ENCODE measurements around the gene MROH2B.

The MROH2B gene

GRCh38 chr5:41071242-41071641 lies at the start of gene MROH2B:
Gene MROH2B, minus strand, starts transcription at chr5:41071342. Its CDS starts 490 bp downstream, at chr5:41070852.
- Histone ChIP-seq H3K4me1 (ENCODE audit: control insufficient read depth, low read depth, low read length) (peaks cover 3% of the 10 kb centered on the region), H3K36me3 (ENCODE audit: control insufficient read depth, low read depth, low read length) (no peaks in the 10 kb centered on the region), H3K27me3 (ENCODE audit: control insufficient read depth, insufficient read depth, low read length) (no peaks in the 10 kb centered on the region), H3K27ac (ENCODE audit: low read length) (no peak within 1 kb of the TSS), H3K4me3 (ENCODE audit: low read length) (no peak within 1 kb of the TSS), H3K9ac (ENCODE audit: low read length) (no peak within 1 kb of the TSS), H3K9me3 (ENCODE audit: control insufficient read depth, low read depth, low read length) (no peaks in the 10 kb centered on the region)

- H3K27ac ChIP-seq (ENCODE audit: low read length): no peak overlapping the region
- no peaks in the 10 kb centered on the region for H3K36me3 ChIP-seq (ENCODE audit: control insufficient read depth, low read depth, low read length)
- no peaks in the 10 kb centered on the region for H3K9me3 ChIP-seq (ENCODE audit: control insufficient read depth, low read depth, low read length)
- no peaks in the 10 kb centered on the region for H3K4me1 ChIP-seq (ENCODE audit: control insufficient read depth, low read depth, low read length)
- H3K4me3 ChIP-seq (ENCODE audit: low read length): no peak overlapping the region
- H3K9ac ChIP-seq (ENCODE audit: low read length): no peak overlapping the region
- H3K27me3 ChIP-seq (ENCODE audit: control insufficient read depth, insufficient read depth, low read length): no peaks in the 10 kb centered on the region
Measured at GRCh38 chr5:41120600-41120999, 49.5 kb upstream of the MROH2B start.

- no peaks in the 10 kb centered on the region for H3K27me3 ChIP-seq (ENCODE audit: control insufficient read depth, insufficient read depth, low read length)
- no peak overlapping the region for H3K9ac ChIP-seq (ENCODE audit: low read length)
- no peak overlapping the region for H3K4me3 ChIP-seq (ENCODE audit: low read length)
- no peaks in the 10 kb centered on the region for H3K9me3 ChIP-seq (ENCODE audit: control insufficient read depth, low read depth, low read length)
- no peaks in the 10 kb centered on the region for H3K36me3 ChIP-seq (ENCODE audit: control insufficient read depth, low read depth, low read length)
- no peaks in the 10 kb centered on the region for H3K4me1 ChIP-seq (ENCODE audit: control insufficient read depth, low read depth, low read length)
- H3K27ac ChIP-seq (ENCODE audit: low read length): no peak overlapping the region
Measured at GRCh38 chr5:41118177-41118576, 47.0 kb upstream of the MROH2B start.

GRCh38 chr5:41115281-41115680 lies 44.1 kb upstream of the MROH2B start:
- Histone ChIP-seq H3K4me1 (ENCODE audit: control insufficient read depth, low read depth, low read length) (no peaks in the 10 kb centered on the region), H3K4me3 (ENCODE audit: low read length) (no peak overlapping the region), H3K9ac (ENCODE audit: low read length) (no peak overlapping the region), H3K9me3 (ENCODE audit: control insufficient read depth, low read depth, low read length) (no peaks in the 10 kb centered on the region), H3K27me3 (ENCODE audit: control insufficient read depth, insufficient read depth, low read length) (no peaks in the 10 kb centered on the region), H3K36me3 (ENCODE audit: control insufficient read depth, low read depth, low read length) (no peaks in the 10 kb centered on the region), H3K27ac (ENCODE audit: low read length) (no peak overlapping the region)

GRCh38 chr5:41112486-41113455 lies 41.6 kb upstream of the MROH2B start:
- Histone ChIP-seq H3K4me3 (ENCODE audit: low read length) (no peak overlapping the region), H3K27ac (ENCODE audit: low read length) (no peak overlapping the region), H3K9me3 (ENCODE audit: control insufficient read depth, low read depth, low read length) (no peaks in the 10 kb centered on the region), H3K27me3 (ENCODE audit: control insufficient read depth, insufficient read depth, low read length) (no peaks in the 10 kb centered on the region), H3K4me1 (ENCODE audit: control insufficient read depth, low read depth, low read length) (no peaks in the 10 kb centered on the region), H3K9ac (ENCODE audit: low read length) (no peak overlapping the region), H3K36me3 (ENCODE audit: control insufficient read depth, low read depth, low read length) (no peaks in the 10 kb centered on the region)

- H3K4me3 ChIP-seq (ENCODE audit: low read length): no peak overlapping the region
- H3K9me3 ChIP-seq (ENCODE audit: control insufficient read depth, low read depth, low read length): no peaks in the 10 kb centered on the region
- no peak overlapping the region for H3K27ac ChIP-seq (ENCODE audit: low read length)
- H3K36me3 ChIP-seq (ENCODE audit: control insufficient read depth, low read depth, low read length): no peaks in the 10 kb centered on the region
- H3K27me3 ChIP-seq (ENCODE audit: control insufficient read depth, insufficient read depth, low read length): no peaks in the 10 kb centered on the region
- no peak overlapping the region for H3K9ac ChIP-seq (ENCODE audit: low read length)
- H3K4me1 ChIP-seq (ENCODE audit: control insufficient read depth, low read depth, low read length): no peaks in the 10 kb centered on the region
Measured at GRCh38 chr5:41109186-41109585, 38.0 kb upstream of the MROH2B start.

- Histone ChIP-seq H3K4me1 (ENCODE audit: control insufficient read depth, low read depth, low read length) (no peaks in the 10 kb centered on the region), H3K27ac (ENCODE audit: low read length) (no peak overlapping the region), H3K36me3 (ENCODE audit: control insufficient read depth, low read depth, low read length) (no peaks in the 10 kb centered on the region), H3K9me3 (ENCODE audit: control insufficient read depth, low read depth, low read length) (no peaks in the 10 kb centered on the region), H3K4me3 (ENCODE audit: low read length) (no peak overlapping the region), H3K27me3 (ENCODE audit: control insufficient read depth, insufficient read depth, low read length) (no peaks in the 10 kb centered on the region), H3K9ac (ENCODE audit: low read length) (no peak overlapping the region)
Measured at GRCh38 chr5:41102341-41102740, 31.2 kb upstream of the MROH2B start.

GRCh38 chr5:41097642-41098041 lies 26.5 kb upstream of the MROH2B start:
- H3K9ac ChIP-seq (ENCODE audit: low read length): no peak overlapping the region
- H3K27ac ChIP-seq (ENCODE audit: low read length): no peak overlapping the region
- H3K4me3 ChIP-seq (ENCODE audit: low read length): no peak overlapping the region
- no peaks in the 10 kb centered on the region for H3K4me1 ChIP-seq (ENCODE audit: control insufficient read depth, low read depth, low read length)
- H3K9me3 ChIP-seq (ENCODE audit: control insufficient read depth, low read depth, low read length): no peaks in the 10 kb centered on the region
- no peaks in the 10 kb centered on the region for H3K27me3 ChIP-seq (ENCODE audit: control insufficient read depth, insufficient read depth, low read length)
- no peaks in the 10 kb centered on the region for H3K36me3 ChIP-seq (ENCODE audit: control insufficient read depth, low read depth, low read length)

GRCh38 chr5:41095324-41096101 lies 24.4 kb upstream of the MROH2B start:
- Histone ChIP-seq H3K27me3 (ENCODE audit: control insufficient read depth, insufficient read depth, low read length) (no peaks in the 10 kb centered on the region), H3K9me3 (ENCODE audit: control insufficient read depth, low read depth, low read length) (no peaks in the 10 kb centered on the region), H3K9ac (ENCODE audit: low read length) (no peak overlapping the region), H3K27ac (ENCODE audit: low read length) (no peak overlapping the region), H3K4me1 (ENCODE audit: control insufficient read depth, low read depth, low read length) (no peaks in the 10 kb centered on the region), H3K36me3 (ENCODE audit: control insufficient read depth, low read depth, low read length) (no peaks in the 10 kb centered on the region), H3K4me3 (ENCODE audit: low read length) (no peak overlapping the region)

- Histone ChIP-seq H3K27me3 (ENCODE audit: control insufficient read depth, insufficient read depth, low read length) (no peaks in the 10 kb centered on the region), H3K9me3 (ENCODE audit: control insufficient read depth, low read depth, low read length) (no peaks in the 10 kb centered on the region), H3K4me1 (ENCODE audit: control insufficient read depth, low read depth, low read length) (no peaks in the 10 kb centered on the region), H3K27ac (ENCODE audit: low read length) (no peak overlapping the region), H3K4me3 (ENCODE audit: low read length) (no peak overlapping the region), H3K36me3 (ENCODE audit: control insufficient read depth, low read depth, low read length) (no peaks in the 10 kb centered on the region), H3K9ac (ENCODE audit: low read length) (no peak overlapping the region)
Measured at GRCh38 chr5:41094871-41095270, 23.7 kb upstream of the MROH2B start.

GRCh38 chr5:41093803-41094202 lies 22.7 kb upstream of the MROH2B start:
- no peaks in the 10 kb centered on the region for H3K36me3 ChIP-seq (ENCODE audit: control insufficient read depth, low read depth, low read length)
- H3K4me3 ChIP-seq (ENCODE audit: low read length): no peak overlapping the region
- no peak overlapping the region for H3K9ac ChIP-seq (ENCODE audit: low read length)
- H3K27me3 ChIP-seq (ENCODE audit: control insufficient read depth, insufficient read depth, low read length): no peaks in the 10 kb centered on the region
- no peak overlapping the region for H3K27ac ChIP-seq (ENCODE audit: low read length)
- H3K9me3 ChIP-seq (ENCODE audit: control insufficient read depth, low read depth, low read length): no peaks in the 10 kb centered on the region
- H3K4me1 ChIP-seq (ENCODE audit: control insufficient read depth, low read depth, low read length): no peaks in the 10 kb centered on the region

Measured in iPS-18a (cell line).